Osteoblast (primary cell): Measurements from ENCODE around the gene ELK3. TPM values are rescaled to one million over a fixed set of nuclear protein-coding genes. Genes with fewer than 3 reads are reported as not detected.
A peak's percentile ranks its signal among the peaks of the same experiment; 100 is the strongest.

Experiments used
- DNase-seq: peaks from one replicate; pipeline ENCODE4 v3.0.0; 2011; ENCODE audit warnings: low spot score, mixed read lengths; ENCODE audit not compliant: insufficient read length; ENCODE audit errors: missing footprints
- H2AFZ ChIP-seq: 2 replicates; pipeline ENCODE4 v1.6.0; 2011; ENCODE audit warnings: mild to moderate bottlenecking, low read length
- H3K27ac ChIP-seq: 2 replicates; pipeline ENCODE4 v1.5.1; 2011; ENCODE audit warnings: mild to moderate bottlenecking, low read depth, low read length, moderate library complexity
- H3K27me3 ChIP-seq: 2 replicates; pipeline ENCODE4 v1.6.0; 2012; ENCODE audit warnings: mild to moderate bottlenecking, control low read depth, inconsistent platforms, low read length, moderate library complexity; ENCODE audit not compliant: insufficient read depth
- H3K36me3 ChIP-seq: 2 replicates; pipeline ENCODE4 v1.5.1; 2011; ENCODE audit warnings: mild to moderate bottlenecking, low read length, control low read depth, moderate library complexity; ENCODE audit not compliant: insufficient read depth
- H3K4me1 ChIP-seq: 2 replicates; pipeline ENCODE4 v1.5.1; 2011; ENCODE audit warnings: mild to moderate bottlenecking, low read length, control low read depth, moderate library complexity; ENCODE audit not compliant: insufficient read depth
- H3K4me2 ChIP-seq: 2 replicates; pipeline ENCODE4 v1.6.0; 2011; ENCODE audit warnings: mild to moderate bottlenecking, low read length; ENCODE audit not compliant: insufficient read depth
- H3K4me3 ChIP-seq: fragments of 200-600 bp; sonication (generic); 3 replicates; pipeline ENCODE4 v1.5.1; 2012; ENCODE audit warnings: mild to moderate bottlenecking, low read length, inconsistent platforms; ENCODE audit not compliant: insufficient read depth
- H3K79me2 ChIP-seq: 2 replicates; pipeline ENCODE4 v1.6.0; 2012; ENCODE audit warnings: mild to moderate bottlenecking, low read length, control low read depth, inconsistent platforms; ENCODE audit not compliant: insufficient read depth
- H3K9me3 ChIP-seq: 2 replicates; pipeline ENCODE4 v1.5.1; 2011; ENCODE audit warnings: low read depth, low read length, control low read depth
- H4K20me1 ChIP-seq: 2 replicates; pipeline ENCODE4 v1.6.0; 2012; ENCODE audit warnings: mild to moderate bottlenecking, low read length, control low read depth; ENCODE audit not compliant: insufficient read depth
- total RNA-seq: library from RNA; depleted of rRNA; stranded (reverse); fragments of >200 nt; gene quantifications from 2 replicates; pipeline ENCODE4 v1.2.3, GENCODE V29; 2012
- TF ChIP-seq, protein P1 (sequence below): IDR thresholded peaks from 2 replicates; pipeline ENCODE4 v1.5.1; 2011; ENCODE audit warnings: mild to moderate bottlenecking, low read depth, low read length, moderate library complexity; ENCODE audit errors: extremely low read depth

Gene ELK3
- total RNA-seq, 1 donor: 27.5 TPM

DNA sequence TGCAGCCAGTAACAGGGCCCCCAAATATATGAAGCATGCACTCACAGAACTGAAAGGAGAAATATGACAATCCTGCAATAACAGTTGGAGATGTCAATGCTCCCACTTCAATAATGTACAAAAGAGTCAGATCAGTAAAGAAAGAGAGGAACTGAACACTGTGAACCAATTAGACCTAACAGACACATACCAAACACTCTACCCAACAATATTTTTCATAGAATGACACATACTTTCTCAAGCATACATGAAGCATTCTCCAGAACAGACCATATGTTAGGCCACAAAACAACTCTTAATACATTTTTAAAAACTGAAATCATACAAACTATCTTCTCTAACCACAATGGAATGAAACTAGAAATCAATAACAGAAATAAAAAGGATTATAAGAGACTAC lies 80.2 kb downstream of the ELK3 start:
- no peaks in the 10 kb centered on the region for H3K9me3 ChIP-seq
- no peak overlapping the region for H3K4me3 ChIP-seq
- H3K4me2 ChIP-seq: peak overlapping the region; percentile 38
- H3K36me3 ChIP-seq: peaks cover 46% of the 10 kb centered on the region
- no peaks in the 10 kb centered on the region for H3K27me3 ChIP-seq
- H3K4me1 ChIP-seq: peaks cover 28% of the 10 kb centered on the region
- peaks cover 5% of the 10 kb centered on the region for H4K20me1 ChIP-seq
- no peak for DNase-seq
- TF ChIP-seq, protein P1, sequence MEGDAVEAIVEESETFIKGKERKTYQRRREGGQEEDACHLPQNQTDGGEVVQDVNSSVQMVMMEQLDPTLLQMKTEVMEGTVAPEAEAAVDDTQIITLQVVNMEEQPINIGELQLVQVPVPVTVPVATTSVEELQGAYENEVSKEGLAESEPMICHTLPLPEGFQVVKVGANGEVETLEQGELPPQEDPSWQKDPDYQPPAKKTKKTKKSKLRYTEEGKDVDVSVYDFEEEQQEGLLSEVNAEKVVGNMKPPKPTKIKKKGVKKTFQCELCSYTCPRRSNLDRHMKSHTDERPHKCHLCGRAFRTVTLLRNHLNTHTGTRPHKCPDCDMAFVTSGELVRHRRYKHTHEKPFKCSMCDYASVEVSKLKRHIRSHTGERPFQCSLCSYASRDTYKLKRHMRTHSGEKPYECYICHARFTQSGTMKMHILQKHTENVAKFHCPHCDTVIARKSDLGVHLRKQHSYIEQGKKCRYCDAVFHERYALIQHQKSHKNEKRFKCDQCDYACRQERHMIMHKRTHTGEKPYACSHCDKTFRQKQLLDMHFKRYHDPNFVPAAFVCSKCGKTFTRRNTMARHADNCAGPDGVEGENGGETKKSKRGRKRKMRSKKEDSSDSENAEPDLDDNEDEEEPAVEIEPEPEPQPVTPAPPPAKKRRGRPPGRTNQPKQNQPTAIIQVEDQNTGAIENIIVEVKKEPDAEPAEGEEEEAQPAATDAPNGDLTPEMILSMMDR: no peak
- peaks cover 46% of the 10 kb centered on the region for H3K79me2 ChIP-seq
- peak overlapping the region; percentile 63 for H3K27ac ChIP-seq
- H2AFZ ChIP-seq: no peak overlapping the region

DNA sequence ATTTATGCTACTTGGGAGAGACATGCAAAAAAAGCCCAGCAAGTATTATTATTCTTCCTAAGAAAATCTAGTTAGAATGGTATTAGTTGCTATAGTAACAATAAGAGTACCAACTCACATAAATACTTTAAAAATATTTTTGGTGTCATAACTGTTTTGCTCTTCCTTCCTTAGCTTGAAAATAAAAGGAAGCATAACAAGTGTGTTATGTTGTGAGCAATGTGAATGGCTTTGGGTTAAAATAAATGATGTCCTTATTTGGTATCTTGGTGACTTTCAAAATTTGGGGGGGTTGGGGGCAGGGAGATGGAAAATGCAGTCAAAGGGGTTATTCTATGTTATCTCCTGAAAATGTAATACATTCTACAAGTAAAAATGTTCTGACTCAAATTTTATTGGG lies 91.0 kb downstream of the ELK3 start:
- H3K36me3 ChIP-seq: peaks cover 85% of the 10 kb centered on the region
- H3K79me2 ChIP-seq: peaks cover 18% of the 10 kb centered on the region
- H4K20me1 ChIP-seq: no peaks in the 10 kb centered on the region
- no peak overlapping the region for H3K4me3 ChIP-seq
- TF ChIP-seq, protein P1: no peak
- H3K9me3 ChIP-seq: no peaks in the 10 kb centered on the region
- H2AFZ ChIP-seq: no peak overlapping the region
- no peak for DNase-seq
- H3K27me3 ChIP-seq: no peaks in the 10 kb centered on the region
- no peak overlapping the region for H3K4me2 ChIP-seq
- H3K4me1 ChIP-seq: no peaks in the 10 kb centered on the region
- H3K27ac ChIP-seq: peak overlapping the region; percentile 5

DNA sequence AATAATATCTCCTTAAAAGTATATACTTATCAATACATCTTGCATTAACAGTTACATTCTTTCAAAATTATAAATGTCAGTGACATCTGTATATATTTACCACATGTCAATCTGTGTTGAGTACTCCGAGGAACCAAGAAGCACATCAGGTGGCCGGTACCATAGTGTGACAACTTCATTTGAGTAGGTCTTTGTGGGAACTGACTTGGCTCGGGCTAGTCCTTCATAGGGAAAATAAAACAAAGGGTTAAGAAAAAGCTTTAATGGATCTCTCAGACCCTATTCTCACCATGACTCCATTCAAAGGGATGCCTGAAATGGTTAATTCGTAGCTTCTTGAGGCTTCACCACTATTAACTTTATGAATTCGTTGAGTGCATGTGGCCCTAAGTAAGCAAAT lies 94.9 kb downstream of the ELK3 start:
- H3K79me2 ChIP-seq: peaks cover 16% of the 10 kb centered on the region
- no peaks in the 10 kb centered on the region for H4K20me1 ChIP-seq
- no peak overlapping the region for H3K4me3 ChIP-seq
- H3K9me3 ChIP-seq: no peaks in the 10 kb centered on the region
- H3K4me2 ChIP-seq: no peak overlapping the region
- no peak for DNase-seq
- TF ChIP-seq, protein P1: no peak
- no peak overlapping the region for H3K27ac ChIP-seq
- peaks cover 66% of the 10 kb centered on the region for H3K36me3 ChIP-seq
- no peaks in the 10 kb centered on the region for H3K4me1 ChIP-seq
- H3K27me3 ChIP-seq: no peaks in the 10 kb centered on the region
- H2AFZ ChIP-seq: no peak overlapping the region

DNA sequence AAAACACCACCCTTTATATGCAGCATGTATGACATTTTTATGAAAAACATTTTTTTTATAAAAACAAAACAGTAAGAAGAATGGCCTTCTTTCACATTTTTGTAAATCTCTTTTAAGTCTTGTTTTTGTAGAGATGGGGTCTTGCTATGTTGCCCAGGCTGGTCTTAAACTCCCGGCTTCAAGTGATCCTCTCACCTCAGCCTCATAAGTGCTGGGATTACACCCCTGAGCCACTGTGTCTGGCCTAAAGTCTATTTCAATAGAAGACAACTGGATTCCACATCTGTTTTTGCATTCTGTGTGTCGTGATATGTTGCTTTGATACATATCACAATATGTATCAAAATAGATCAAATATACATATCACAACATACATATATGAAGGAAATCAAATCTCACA lies 98.9 kb downstream of the ELK3 start:
- peaks cover 50% of the 10 kb centered on the region for H3K36me3 ChIP-seq
- H3K4me2 ChIP-seq: no peak overlapping the region
- no peaks in the 10 kb centered on the region for H3K27me3 ChIP-seq
- H2AFZ ChIP-seq: no peak overlapping the region
- no peaks in the 10 kb centered on the region for H3K4me1 ChIP-seq
- H4K20me1 ChIP-seq: no peaks in the 10 kb centered on the region
- no peak overlapping the region for H3K4me3 ChIP-seq
- H3K9me3 ChIP-seq: no peaks in the 10 kb centered on the region
- peaks cover 23% of the 10 kb centered on the region for H3K79me2 ChIP-seq
- no peak for DNase-seq
- H3K27ac ChIP-seq: no peak overlapping the region
- TF ChIP-seq, protein P1: no peak
